KOPT-K1 (cell line): ENCODE measurements around the gene CFB.
"Not testable (repeated sequence)": the region's sequence is repeated elsewhere in the genome, so short reads cannot be mapped to it uniquely, and the experiment has no call there.

Experiments
- H3K27ac ChIP-seq: fragments of 200-600 bp; sonication (generic); 2 replicates; pipeline ENCODE4 v1.5.1; 2016; ENCODE audit warnings: antibody characterized with exemption, mild to moderate bottlenecking, low read depth, low read length; ENCODE audit not compliant: poor library complexity, severe bottlenecking
- H3K36me3 ChIP-seq: fragments of 200-600 bp; sonication (generic); 2 replicates; pipeline ENCODE4 v1.5.1; 2017; ENCODE audit warnings: antibody characterized with exemption, mild to moderate bottlenecking, low read length, moderate library complexity; ENCODE audit not compliant: insufficient read depth
- H3K9me3 ChIP-seq: fragments of 200-600 bp; sonication (generic); 2 replicates; pipeline ENCODE4 v1.5.1; 2017; ENCODE audit warnings: antibody characterized with exemption, low read length, mild to moderate bottlenecking; ENCODE audit not compliant: insufficient read depth, poor library complexity, severe bottlenecking

The CFB gene

GRCh38 chr6:31928672-31928939, 17.3 kb upstream of the CFB start:
- H3K9me3 ChIP-seq = no peaks in the 10 kb centered on the region
- H3K27ac ChIP-seq = no peak overlapping the region
- H3K36me3 ChIP-seq = no peaks in the 10 kb centered on the region

DNA sequence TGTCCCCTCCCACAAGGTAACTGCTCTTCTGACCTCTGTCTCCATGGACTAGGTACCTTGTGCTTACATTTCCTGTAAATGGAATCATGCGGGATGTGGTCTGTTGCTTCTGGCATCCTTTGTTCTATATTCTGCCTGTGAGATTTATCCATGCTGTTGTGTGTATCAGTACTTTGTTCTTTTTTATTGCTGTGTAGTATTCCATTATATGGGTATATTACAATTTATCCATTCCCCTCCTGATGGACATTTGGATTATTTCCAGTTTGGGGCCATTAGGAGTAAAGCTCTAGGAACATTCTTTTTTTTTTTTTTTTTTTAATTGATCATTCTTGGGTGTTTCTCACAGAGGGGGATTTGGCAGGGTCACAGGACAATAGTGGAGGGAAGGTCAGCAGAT, 14.9 kb upstream of the CFB start:
- Histone ChIP-seq H3K27ac (no peak overlapping the region), H3K9me3 (no peaks in the 10 kb centered on the region), H3K36me3 (no peaks in the 10 kb centered on the region)

DNA sequence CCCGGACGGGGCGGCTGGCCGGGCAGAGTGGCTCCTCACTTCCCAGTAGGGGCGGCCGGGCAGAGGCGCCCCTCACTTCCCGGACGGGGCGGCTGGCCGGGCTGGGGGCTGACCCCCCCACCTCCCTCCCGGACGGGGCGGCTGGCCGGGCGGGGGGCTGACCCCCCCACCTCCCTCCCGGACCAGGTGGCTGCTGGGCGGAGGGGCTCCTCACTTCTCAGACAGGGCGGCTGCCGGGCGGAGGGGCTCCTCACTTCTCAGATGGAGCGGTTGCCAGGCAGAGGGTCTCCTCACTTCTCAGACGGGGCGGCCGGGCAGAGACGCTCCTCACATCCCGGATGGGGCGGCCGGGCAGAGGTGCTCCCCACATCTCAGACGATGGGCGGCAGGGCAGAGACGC, 13.8 kb upstream of the CFB start:
- not testable (repeated sequence) for H3K27ac ChIP-seq, H3K9me3 ChIP-seq, H3K36me3 ChIP-seq

- no peak overlapping the region for H3K27ac ChIP-seq
- H3K9me3 ChIP-seq = no peaks in the 10 kb centered on the region
- no peaks in the 10 kb centered on the region for H3K36me3 ChIP-seq
Measured at GRCh38 chr6:31933537-31933936, 12.4 kb upstream of the CFB start.

GRCh38 chr6:31935021-31935420, 10.9 kb upstream of the CFB start:
- H3K36me3 ChIP-seq = no peaks in the 10 kb centered on the region
- no peaks in the 10 kb centered on the region for H3K9me3 ChIP-seq
- H3K27ac ChIP-seq = no peak overlapping the region

GRCh38 chr6:31935823-31936222, 10.1 kb upstream of the CFB start:
- no peaks in the 10 kb centered on the region for H3K9me3 ChIP-seq
- H3K36me3 ChIP-seq = no peaks in the 10 kb centered on the region

DNA sequence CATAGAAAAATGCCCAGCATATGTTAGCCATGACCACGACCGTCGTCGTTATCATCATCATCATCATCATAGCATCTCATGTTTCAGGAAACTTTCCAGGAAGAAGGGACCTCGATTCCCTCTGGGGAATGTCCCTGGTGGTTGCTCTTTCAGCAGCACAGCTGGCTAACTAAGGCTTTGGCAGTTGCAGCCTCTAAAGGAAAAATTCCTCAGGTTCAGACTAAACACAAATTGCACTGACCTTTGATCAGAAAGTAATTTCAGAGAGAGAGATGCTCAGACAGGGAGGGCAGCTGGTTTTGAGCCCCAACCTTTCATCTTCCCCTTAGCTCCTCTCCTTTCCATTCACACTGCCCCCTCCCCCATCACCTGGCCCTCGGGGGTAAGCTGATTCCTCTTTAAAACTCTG, 5.6 kb upstream of the CFB start:
- H3K9me3 ChIP-seq = no peaks in the 10 kb centered on the region
- no peak overlapping the region for H3K27ac ChIP-seq
- no peaks in the 10 kb centered on the region for H3K36me3 ChIP-seq

More at GRCh38 chr6:31935823-31936222, 10.1 kb upstream of the CFB start:
- no peak overlapping the region for H3K27ac ChIP-seq

GRCh38 chr6:31943742-31944141, 2.2 kb upstream of the CFB start:
- Histone ChIP-seq H3K9me3 (no peaks in the 10 kb centered on the region), H3K27ac (no peak overlapping the region), H3K36me3 (no peaks in the 10 kb centered on the region)

DNA sequence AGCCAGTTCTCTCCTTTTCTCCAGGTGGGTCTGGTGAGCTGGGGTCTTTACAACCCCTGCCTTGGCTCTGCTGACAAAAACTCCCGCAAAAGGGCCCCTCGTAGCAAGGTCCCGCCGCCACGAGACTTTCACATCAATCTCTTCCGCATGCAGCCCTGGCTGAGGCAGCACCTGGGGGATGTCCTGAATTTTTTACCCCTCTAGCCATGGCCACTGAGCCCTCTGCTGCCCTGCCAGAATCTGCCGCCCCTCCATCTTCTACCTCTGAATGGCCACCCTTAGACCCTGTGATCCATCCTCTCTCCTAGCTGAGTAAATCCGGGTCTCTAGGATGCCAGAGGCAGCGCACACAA, 765 bp upstream of the CFB start:
- H3K9me3 ChIP-seq = no peaks in the 10 kb centered on the region
- H3K27ac ChIP-seq = no peak overlapping the region
- no peaks in the 10 kb centered on the region for H3K36me3 ChIP-seq

DNA sequence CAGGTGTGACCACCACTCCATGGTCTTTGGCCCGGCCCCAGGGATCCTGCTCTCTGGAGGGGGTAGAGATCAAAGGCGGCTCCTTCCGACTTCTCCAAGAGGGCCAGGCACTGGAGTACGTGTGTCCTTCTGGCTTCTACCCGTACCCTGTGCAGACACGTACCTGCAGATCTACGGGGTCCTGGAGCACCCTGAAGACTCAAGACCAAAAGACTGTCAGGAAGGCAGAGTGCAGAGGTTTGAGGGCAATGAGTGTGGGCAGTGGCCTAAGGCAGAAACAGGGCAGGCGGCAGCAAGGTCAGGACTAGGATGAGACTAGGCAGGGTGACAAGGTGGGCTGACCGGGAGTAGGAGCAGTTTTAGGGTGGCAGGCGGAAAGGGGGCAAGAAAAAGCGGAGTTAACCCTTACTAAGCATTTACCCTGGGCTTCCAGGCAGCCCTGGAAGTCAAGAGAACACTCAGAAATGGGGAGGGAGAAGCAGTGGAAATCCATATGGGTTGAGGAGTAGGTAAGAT, 533 bp downstream of the CFB start:
- no peak overlapping the region for H3K27ac ChIP-seq
- peaks cover 9% of the 10 kb centered on the region for H3K36me3 ChIP-seq
- H3K9me3 ChIP-seq = no peaks in the 10 kb centered on the region

GRCh38 chr6:31947070-31947675, 1.3 kb downstream of the CFB start:
- Histone ChIP-seq H3K27ac (no peak overlapping the region), H3K36me3 (peaks cover 16% of the 10 kb centered on the region), H3K9me3 (no peaks in the 10 kb centered on the region)

GRCh38 chr6:31947864-31948263, 2.0 kb downstream of the CFB start:
- Histone ChIP-seq H3K9me3 (no peaks in the 10 kb centered on the region), H3K36me3 (peaks cover 23% of the 10 kb centered on the region), H3K27ac (no peak overlapping the region)

- H3K9me3 ChIP-seq = no peaks in the 10 kb centered on the region
- peaks cover 28% of the 10 kb centered on the region for H3K36me3 ChIP-seq
- no peak overlapping the region for H3K27ac ChIP-seq
Measured at GRCh38 chr6:31948306-31948705, 2.4 kb downstream of the CFB start.

- no peak overlapping the region for H3K27ac ChIP-seq
- no peaks in the 10 kb centered on the region for H3K9me3 ChIP-seq
- peaks cover 34% of the 10 kb centered on the region for H3K36me3 ChIP-seq
Measured at GRCh38 chr6:31948753-31949413, 3.0 kb downstream of the CFB start.

DNA sequence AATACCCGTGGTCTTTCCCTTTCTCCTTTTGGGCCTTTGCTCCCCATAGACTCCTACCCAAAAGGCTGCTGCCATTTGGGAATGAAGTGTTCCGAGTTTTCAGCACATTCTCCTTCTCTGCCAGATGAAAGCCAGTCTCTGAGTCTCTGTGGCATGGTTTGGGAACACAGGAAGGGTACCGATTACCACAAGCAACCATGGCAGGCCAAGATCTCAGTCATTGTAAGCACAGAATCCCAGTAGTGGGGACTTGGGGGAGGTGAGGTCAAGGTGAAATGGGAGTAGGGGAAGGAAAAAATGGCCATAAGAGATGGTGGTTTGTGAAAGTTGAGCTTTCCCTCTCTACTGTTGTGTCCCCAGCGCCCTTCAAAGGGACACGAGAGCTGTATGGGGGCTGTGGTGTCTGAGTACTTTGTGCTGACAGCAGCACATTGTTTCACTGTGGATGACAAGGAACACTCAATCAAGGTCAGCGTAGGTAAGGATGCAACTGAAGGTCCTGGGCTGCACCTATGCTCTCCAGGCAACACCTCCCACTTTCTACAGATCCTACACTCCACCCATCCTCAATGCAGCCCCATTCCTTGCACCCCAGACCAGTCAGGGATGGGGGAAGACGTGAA, 4.1 kb downstream of the CFB start:
- Histone ChIP-seq H3K36me3 (peaks cover 45% of the 10 kb centered on the region), H3K9me3 (no peaks in the 10 kb centered on the region), H3K27ac (no peak overlapping the region)
